Loucy (cell line): ENCODE data around the gene GSAP.

Experiments
- CTCF ChIP-seq: fragments of 200-600 bp; sonication (generic); conservative IDR thresholded peaks from 2 replicates; pipeline ENCODE4 v1.5.1; 2014; ENCODE audit warnings: mild to moderate bottlenecking, antibody characterized with exemption, low read length
- EZH2phosphoT487 ChIP-seq: fragments of 200-600 bp; IDR thresholded peaks from 2 replicates; pipeline ENCODE4 v1.6.1; 2018; ENCODE audit warnings: antibody characterized with exemption, mild to moderate bottlenecking, moderate library complexity, borderline replicate concordance

GRCh38 chr7:77331938-77332695, 84.0 kb downstream of the GSAP start:
- TF ChIP-seq CTCF (peak; percentile 71), EZH2phosphoT487 (no peak)
